Measurements from ENCODE around the gene PRKAG1.

GRCh38 chr12:49054096-49054495 is 35.5 kb upstream of the PRKAG1 start:
- TF ChIP-seq CTCF (IDR thresholded peaks at IDR 0.05; ENCODE audit: poor library complexity, severe bottlenecking), result no peak
- TF ChIP-seq EP300 (conservative IDR thresholded peaks at IDR 0.05; ENCODE audit: poor library complexity, severe bottlenecking), result no peak
- TF ChIP-seq POLR2AphosphoS5 (IDR thresholded peaks at IDR 0.05), result no peak
- no peak for TF ChIP-seq RAD21 (conservative IDR thresholded peaks at IDR 0.05)
